ENCODE measurements around the gene SEL1L2. TPM values are rescaled to one million over a fixed set of nuclear protein-coding genes. Genes with fewer than 3 reads are reported as not detected.
"Not testable (repeated sequence)": the region's sequence is repeated elsewhere in the genome, so short reads cannot be mapped to it uniquely, and the experiment has no call there.

SEL1L2 gene
- total RNA-seq, 4 donors from 2014 or later, result not detected

DNA sequence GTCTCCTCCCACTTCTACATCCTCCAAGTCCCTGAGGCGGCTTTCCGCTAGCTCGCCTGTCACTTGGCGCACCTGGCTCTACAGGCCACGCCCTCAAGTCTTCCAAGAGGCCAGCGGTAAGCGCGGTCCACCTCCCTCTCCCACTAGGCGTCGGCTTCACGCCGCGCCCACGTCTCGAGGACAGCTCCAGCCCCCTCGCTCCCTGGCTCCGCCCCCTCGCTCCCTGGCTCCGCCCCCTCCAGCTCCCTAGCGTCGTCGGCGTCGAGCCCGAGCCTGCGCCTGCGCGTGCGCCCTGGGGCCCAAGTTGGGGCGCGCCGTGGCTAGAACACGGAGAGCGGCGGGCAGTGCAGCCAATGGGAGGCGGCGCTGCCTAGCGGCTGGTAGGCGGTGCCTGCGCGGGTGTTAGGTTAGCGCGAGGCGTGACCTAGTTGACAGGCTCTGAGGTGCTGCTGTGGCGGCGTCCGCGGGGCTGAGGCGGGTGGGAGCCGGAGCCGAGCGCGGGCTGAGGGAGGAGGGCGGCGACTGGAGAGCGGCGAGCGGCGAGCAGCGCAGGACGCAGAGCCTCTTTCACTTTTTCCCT is 4.8 kb upstream of the SEL1L2 start, which contains the start of gene MACROD2:
TSS of gene MACROD2 (plus strand) at position 431 of the 580 bp plus-strand sequence.
- H3K27ac ChIP-seq (replicated peaks in 1 of 4), result peak within 1 kb of the TSS; percentile 59 to 79 (median 68)
- 3% methylated on average over 5 of the region's 61 CpGs for WGBS
- H3K4me1 ChIP-seq, result peaks cover 0 to 20% (median 13%) of the 10 kb centered on the region in 4 donors
- peaks cover 0 to 11% (median 3%) of the 10 kb centered on the region in 4 donors for H3K9me3 ChIP-seq
- no peak for DNase-seq (ENCODE audit: extremely low spot score)
- no peaks in the 10 kb centered on the region for H3K27me3 ChIP-seq
- TF ChIP-seq POLR2AphosphoS5 (IDR thresholded peaks at IDR 0.05) (peak; percentile 82 to 89), POLR2A (IDR thresholded peaks at IDR 0.05; ENCODE audit: low read depth) (no peak), EP300 (IDR thresholded peaks at IDR 0.05) (no peak)
- TF ChIP-seq, protein P1, sequence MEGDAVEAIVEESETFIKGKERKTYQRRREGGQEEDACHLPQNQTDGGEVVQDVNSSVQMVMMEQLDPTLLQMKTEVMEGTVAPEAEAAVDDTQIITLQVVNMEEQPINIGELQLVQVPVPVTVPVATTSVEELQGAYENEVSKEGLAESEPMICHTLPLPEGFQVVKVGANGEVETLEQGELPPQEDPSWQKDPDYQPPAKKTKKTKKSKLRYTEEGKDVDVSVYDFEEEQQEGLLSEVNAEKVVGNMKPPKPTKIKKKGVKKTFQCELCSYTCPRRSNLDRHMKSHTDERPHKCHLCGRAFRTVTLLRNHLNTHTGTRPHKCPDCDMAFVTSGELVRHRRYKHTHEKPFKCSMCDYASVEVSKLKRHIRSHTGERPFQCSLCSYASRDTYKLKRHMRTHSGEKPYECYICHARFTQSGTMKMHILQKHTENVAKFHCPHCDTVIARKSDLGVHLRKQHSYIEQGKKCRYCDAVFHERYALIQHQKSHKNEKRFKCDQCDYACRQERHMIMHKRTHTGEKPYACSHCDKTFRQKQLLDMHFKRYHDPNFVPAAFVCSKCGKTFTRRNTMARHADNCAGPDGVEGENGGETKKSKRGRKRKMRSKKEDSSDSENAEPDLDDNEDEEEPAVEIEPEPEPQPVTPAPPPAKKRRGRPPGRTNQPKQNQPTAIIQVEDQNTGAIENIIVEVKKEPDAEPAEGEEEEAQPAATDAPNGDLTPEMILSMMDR (IDR thresholded peaks at IDR 0.05), result peak in 2 of 3 experiments; percentile 6 to 16
- H3K4me3 ChIP-seq, result peak within 1 kb of the TSS; percentile 68 to 92 (median 84)
- intact Hi-C loops (cut with DNase I), result no loop called here
- H3K36me3 ChIP-seq, result no peaks in the 10 kb centered on the region

DNA sequence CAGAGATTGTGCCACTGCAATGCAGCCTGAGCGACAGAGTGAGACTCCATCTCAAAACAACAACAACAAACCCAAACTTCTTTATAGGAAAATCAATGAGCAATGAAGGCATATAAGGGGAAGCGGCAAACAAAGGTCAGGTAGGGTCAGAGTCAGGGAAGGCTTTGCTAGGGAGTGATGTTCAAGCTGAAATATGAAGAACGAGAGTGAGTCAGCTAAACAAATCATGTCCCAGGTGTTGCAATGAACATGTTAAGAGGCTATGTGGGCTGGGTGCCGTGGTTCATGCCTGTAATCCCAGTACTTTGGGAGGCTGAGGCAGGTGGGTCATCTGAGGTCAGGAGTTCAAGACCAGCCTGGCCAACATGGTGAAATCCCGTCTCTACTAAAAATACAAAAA is 1.5 kb upstream of the SEL1L2 start:
- DNase-seq (ENCODE audit: extremely low spot score); H3K27me3 ChIP-seq; intact Hi-C loops (cut with DNase I); H3K4me3 ChIP-seq; H3K36me3 ChIP-seq; H3K27ac ChIP-seq (replicated peaks in 1 of 4): not testable (repeated sequence)
- H3K4me1 ChIP-seq, result peaks cover 0 to 19% (median 13%) of the 10 kb centered on the region in 4 donors
- 94% methylated on average over 5 of the region's 5 CpGs for WGBS
- H3K9me3 ChIP-seq, result peaks cover 0 to 11% (median 3%) of the 10 kb centered on the region in 4 donors

DNA sequence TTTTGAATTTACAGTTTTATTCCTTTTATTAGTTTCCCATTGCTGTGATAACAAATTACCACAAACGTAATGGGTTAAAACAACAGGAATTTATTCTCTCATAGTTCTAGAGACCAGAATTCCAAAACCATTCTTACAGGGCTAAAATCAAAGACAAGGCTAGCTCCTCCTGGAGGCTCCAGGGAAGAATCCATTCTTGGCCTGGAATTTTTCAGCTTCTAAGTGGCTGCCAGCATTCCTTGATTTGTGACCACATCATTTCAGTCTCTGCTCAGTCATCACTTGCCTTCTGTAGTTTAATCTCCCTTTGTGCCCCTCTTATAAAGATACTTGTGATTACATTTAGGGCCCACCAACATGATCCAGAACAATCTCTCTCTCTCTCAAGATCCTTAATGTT is 897 bp upstream of the SEL1L2 start:
- no peak for DNase-seq (ENCODE audit: extremely low spot score)
- intact Hi-C loops (cut with DNase I), result no loop called here
- no peak overlapping the region for H3K27ac ChIP-seq (replicated peaks in 1 of 4)
- H3K36me3 ChIP-seq, result no peaks in the 10 kb centered on the region
- no peak overlapping the region for H3K4me3 ChIP-seq
- no peaks in the 10 kb centered on the region for H3K27me3 ChIP-seq
- WGBS, result 82% methylated on average over 1 of the region's 1 CpG
- peaks cover 0 to 11% (median 3%) of the 10 kb centered on the region in 4 donors for H3K9me3 ChIP-seq
- peaks cover 0 to 13% (median 9%) of the 10 kb centered on the region in 4 donors for H3K4me1 ChIP-seq
- TF ChIP-seq POLR2A (IDR thresholded peaks at IDR 0.05; ENCODE audit: low read depth) (no peak), EP300 (IDR thresholded peaks at IDR 0.05) (no peak), POLR2AphosphoS5 (IDR thresholded peaks at IDR 0.05) (no peak)
- TF ChIP-seq, protein P1 (IDR thresholded peaks at IDR 0.05), result no peak

DNA sequence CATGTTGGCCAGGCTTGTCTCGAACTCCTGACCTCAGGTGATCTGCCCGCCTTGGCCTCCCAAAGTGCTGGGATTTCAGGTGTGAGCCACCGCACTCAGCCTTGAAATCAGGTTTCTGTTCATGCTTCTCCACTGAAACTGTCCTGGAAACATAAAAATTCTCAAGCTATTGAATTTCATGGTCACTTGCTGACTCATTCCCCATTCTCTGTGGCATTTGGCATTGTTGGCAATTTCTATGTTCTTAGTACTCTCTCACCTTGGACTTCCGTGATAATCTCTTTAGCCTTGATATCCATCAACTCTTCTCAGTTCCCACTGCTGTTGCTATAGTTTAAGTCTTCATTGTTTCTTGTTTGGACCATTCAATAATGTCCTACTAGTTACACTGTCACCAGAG is 6.2 kb downstream of the SEL1L2 start:
- H3K27me3 ChIP-seq, result no peaks in the 10 kb centered on the region
- H3K4me1 ChIP-seq, result no peaks in the 10 kb centered on the region
- 63% methylated on average over 4 of the region's 4 CpGs for WGBS
- DNase-seq (ENCODE audit: extremely low spot score), result no peak
- TF ChIP-seq POLR2AphosphoS5 (IDR thresholded peaks at IDR 0.05) (no peak), EP300 (IDR thresholded peaks at IDR 0.05) (no peak), POLR2A (IDR thresholded peaks at IDR 0.05; ENCODE audit: low read depth) (no peak)
- TF ChIP-seq, protein P1 (IDR thresholded peaks at IDR 0.05), result no peak
- H3K9me3 ChIP-seq, result no peaks in the 10 kb centered on the region
- H3K27ac ChIP-seq (replicated peaks in 1 of 4), result no peak overlapping the region
- H3K4me3 ChIP-seq, result no peak overlapping the region
- intact Hi-C loops (cut with DNase I), result no loop called here
- no peaks in the 10 kb centered on the region for H3K36me3 ChIP-seq

DNA sequence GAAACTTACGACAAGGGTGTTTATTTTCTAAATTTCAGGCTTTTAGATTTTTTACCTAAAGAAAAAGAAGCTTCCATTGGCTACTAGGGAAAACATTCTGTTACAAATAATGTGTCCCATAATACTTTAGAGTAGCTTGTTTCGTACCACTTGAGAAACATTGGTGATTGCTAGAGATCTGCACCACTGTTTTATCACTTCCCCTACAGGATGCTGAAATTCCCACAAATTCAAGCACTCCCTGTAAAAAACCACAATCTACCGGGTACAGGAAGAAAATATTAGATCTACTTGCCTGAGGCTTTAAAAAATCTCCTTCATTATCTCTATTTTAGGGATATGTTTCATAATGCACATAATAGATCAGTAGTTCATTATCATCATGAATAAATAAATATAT is 29.9 kb downstream of the SEL1L2 start:
- 75% methylated on average over 3 of the region's 3 CpGs for WGBS
- TF ChIP-seq POLR2A (IDR thresholded peaks at IDR 0.05; ENCODE audit: low read depth) (no peak), EP300 (IDR thresholded peaks at IDR 0.05) (no peak), POLR2AphosphoS5 (IDR thresholded peaks at IDR 0.05) (no peak)
- TF ChIP-seq, protein P1 (IDR thresholded peaks at IDR 0.05), result no peak
- no peaks in the 10 kb centered on the region for H3K9me3 ChIP-seq
- intact Hi-C loops (cut with DNase I), result no loop called here
- no peaks in the 10 kb centered on the region for H3K4me1 ChIP-seq
- no peak overlapping the region for H3K27ac ChIP-seq (replicated peaks in 1 of 4)
- no peak overlapping the region for H3K4me3 ChIP-seq
- DNase-seq (ENCODE audit: extremely low spot score), result no peak
- no peaks in the 10 kb centered on the region for H3K36me3 ChIP-seq
- no peaks in the 10 kb centered on the region for H3K27me3 ChIP-seq
